ENCODE measurements around the gene C19orf38. TPM values are rescaled to one million over a fixed set of nuclear protein-coding genes. Genes with fewer than 3 reads are reported as not detected.

C19orf38 gene
- polyA plus RNA-seq, 1 of the 3 experiments (the other 2 are of a cell fraction): 0.15 TPM

DNA sequence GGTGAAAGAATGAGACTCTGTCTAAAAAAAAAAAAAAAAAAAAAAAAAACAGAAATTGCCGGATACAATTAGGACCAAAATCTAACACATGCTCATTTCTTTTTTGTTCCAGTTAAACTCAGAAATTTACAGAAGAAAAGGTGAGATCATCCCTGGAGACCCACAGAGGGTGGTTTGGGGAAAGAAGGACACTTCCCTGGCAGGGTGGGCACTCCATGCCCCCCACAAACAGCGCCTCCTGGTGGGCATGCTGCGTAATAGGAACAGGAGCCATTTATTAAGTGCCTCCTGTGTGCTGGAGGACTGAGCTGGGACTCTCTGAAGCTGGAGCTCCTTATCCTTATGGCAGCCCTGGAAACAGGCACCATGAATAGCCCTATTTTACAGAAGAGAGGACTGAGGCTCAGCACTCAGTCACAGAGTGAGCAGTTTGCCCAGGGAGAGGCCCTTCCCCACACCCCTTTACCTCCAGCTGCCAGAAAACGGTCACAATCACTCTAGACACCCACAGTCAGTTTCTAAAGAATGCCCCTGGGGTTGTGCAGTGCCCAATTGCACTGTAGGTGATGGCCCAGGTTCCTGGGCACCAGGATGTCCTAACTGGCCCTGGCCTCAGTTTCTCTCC lies 10.1 kb downstream of the C19orf38 start:
- ChIA-PET POLR2A (no interaction called here), CTCF (interaction anchor here (0.5 to 5.4 kb wide), 19 partner anchors 8 to 187 kb away, joined by 3 to 37 read pairs (median 4); partner anchors contain the start of genes DNM2, QTRT1 and TMED1)
- no peaks in the 10 kb centered on the region for H3K9me3 ChIP-seq
- H3K79me2 ChIP-seq (ENCODE audit: insufficient read depth): no peaks in the 10 kb centered on the region
- no peaks in the 10 kb centered on the region for H3K4me1 ChIP-seq (ENCODE audit: control insufficient read depth in 1 of 2, insufficient read depth in 2 of 2, low read depth in 1 of 2, low read length in 1 of 2)
- H3K4me3 ChIP-seq (ENCODE audit: low read depth in 2 of 2, low read length in 1 of 2): peak overlapping the region in 1 of 2 experiments; percentile 52; a peak in 1 of 4 replicates
- peaks cover 6% of the 10 kb centered on the region for H3F3A ChIP-seq (replicated peaks; ENCODE audit: insufficient read depth)
- TF ChIP-seq, protein P1, sequence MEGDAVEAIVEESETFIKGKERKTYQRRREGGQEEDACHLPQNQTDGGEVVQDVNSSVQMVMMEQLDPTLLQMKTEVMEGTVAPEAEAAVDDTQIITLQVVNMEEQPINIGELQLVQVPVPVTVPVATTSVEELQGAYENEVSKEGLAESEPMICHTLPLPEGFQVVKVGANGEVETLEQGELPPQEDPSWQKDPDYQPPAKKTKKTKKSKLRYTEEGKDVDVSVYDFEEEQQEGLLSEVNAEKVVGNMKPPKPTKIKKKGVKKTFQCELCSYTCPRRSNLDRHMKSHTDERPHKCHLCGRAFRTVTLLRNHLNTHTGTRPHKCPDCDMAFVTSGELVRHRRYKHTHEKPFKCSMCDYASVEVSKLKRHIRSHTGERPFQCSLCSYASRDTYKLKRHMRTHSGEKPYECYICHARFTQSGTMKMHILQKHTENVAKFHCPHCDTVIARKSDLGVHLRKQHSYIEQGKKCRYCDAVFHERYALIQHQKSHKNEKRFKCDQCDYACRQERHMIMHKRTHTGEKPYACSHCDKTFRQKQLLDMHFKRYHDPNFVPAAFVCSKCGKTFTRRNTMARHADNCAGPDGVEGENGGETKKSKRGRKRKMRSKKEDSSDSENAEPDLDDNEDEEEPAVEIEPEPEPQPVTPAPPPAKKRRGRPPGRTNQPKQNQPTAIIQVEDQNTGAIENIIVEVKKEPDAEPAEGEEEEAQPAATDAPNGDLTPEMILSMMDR (IDR thresholded peaks at IDR 0.05): peak; percentile 95
- TF ChIP-seq, protein P2, sequence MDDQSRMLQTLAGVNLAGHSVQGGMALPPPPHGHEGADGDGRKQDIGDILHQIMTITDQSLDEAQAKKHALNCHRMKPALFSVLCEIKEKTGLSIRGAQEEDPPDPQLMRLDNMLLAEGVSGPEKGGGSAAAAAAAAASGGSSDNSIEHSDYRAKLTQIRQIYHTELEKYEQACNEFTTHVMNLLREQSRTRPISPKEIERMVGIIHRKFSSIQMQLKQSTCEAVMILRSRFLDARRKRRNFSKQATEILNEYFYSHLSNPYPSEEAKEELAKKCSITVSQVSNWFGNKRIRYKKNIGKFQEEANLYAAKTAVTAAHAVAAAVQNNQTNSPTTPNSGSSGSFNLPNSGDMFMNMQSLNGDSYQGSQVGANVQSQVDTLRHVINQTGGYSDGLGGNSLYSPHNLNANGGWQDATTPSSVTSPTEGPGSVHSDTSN (IDR thresholded peaks at IDR 0.05): no peak
- TF ChIP-seq YY1 (IDR thresholded peaks at IDR 0.05; ENCODE audit: low read depth) (no peak), SMC3 (IDR thresholded peaks at IDR 0.05; ENCODE audit: low read depth, low read length) (peak; percentile 51), RAD21 (IDR thresholded peaks at IDR 0.05; ENCODE audit: low read length) (peak; percentile 47)
- no peak overlapping the region for H2AFZ ChIP-seq (ENCODE audit: low read depth)
- H3K4me2 ChIP-seq: no peak overlapping the region
- 33% methylated on average over 3 of the region's 4 CpGs for WGBS (ENCODE audit: low lambda C conversion rate)
- no peaks in the 10 kb centered on the region for H4K20me1 ChIP-seq (ENCODE audit: insufficient read depth)
- H3K9ac ChIP-seq: no peak overlapping the region
- H3K36me3 ChIP-seq (replicated peaks in 1 of 2; ENCODE audit: control insufficient read depth in 1 of 2, insufficient read depth in 2 of 2, low read length in 1 of 2): no peaks in the 10 kb centered on the region
- peak; percentile 69 for DNase-seq
- H3K27me3 ChIP-seq (ENCODE audit: insufficient read depth): no peaks in the 10 kb centered on the region
- H3K9me2 ChIP-seq: no peaks in the 10 kb centered on the region
- no peak overlapping the region for H3K27ac ChIP-seq (ENCODE audit: low read depth in 2 of 2, low read length in 1 of 2)

DNA sequence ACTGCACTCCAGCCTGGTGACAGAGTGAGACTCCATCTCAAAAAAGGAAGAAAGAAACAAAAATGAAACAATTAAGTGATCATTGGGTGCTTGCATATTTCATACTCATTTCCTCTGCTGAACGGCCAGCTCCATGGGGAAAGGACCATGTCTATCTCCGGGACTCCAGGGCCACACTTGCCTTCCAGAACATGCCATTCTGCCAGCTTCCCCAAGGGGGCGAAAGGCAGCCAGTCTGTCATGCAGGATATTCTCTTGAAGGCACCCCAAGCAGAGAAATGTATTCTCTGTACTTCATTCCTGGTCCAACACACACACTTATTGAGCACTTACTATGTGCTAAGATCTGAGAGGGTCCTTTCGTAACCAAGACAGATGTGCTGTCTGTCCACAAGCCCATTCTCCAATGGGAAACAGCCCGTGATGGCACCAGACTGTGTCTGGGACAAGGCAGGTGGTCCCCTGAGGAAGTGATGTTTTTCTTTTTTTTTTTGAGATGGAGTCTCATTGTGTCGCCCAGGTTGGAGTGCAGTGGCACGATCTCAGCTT lies 13.0 kb downstream of the C19orf38 start:
- peaks cover 6% of the 10 kb centered on the region for H3F3A ChIP-seq (replicated peaks; ENCODE audit: insufficient read depth)
- DNase-seq: no peak
- ChIA-PET POLR2A (interaction anchor here (1.1 kb wide), 1 partner anchor 26 kb away, joined by 3 read pairs; the partner anchor contains the start of gene TMED1), CTCF (interaction anchor here (0.7 to 8.1 kb wide), 7 partner anchors 9 to 279 kb away, joined by 3 to 146 read pairs (median 4); partner anchors contain the start of genes C19orf38, DNM2 and TMED1)
- no peak overlapping the region for H3K4me2 ChIP-seq
- WGBS (ENCODE audit: low lambda C conversion rate): 53% methylated on average over 7 of the region's 7 CpGs
- no peaks in the 10 kb centered on the region for H3K36me3 ChIP-seq (replicated peaks in 1 of 2; ENCODE audit: control insufficient read depth in 1 of 2, insufficient read depth in 2 of 2, low read length in 1 of 2)
- no peaks in the 10 kb centered on the region for H3K79me2 ChIP-seq (ENCODE audit: insufficient read depth)
- no peak overlapping the region for H3K9ac ChIP-seq
- no peaks in the 10 kb centered on the region for H4K20me1 ChIP-seq (ENCODE audit: insufficient read depth)
- TF ChIP-seq, protein P3, sequence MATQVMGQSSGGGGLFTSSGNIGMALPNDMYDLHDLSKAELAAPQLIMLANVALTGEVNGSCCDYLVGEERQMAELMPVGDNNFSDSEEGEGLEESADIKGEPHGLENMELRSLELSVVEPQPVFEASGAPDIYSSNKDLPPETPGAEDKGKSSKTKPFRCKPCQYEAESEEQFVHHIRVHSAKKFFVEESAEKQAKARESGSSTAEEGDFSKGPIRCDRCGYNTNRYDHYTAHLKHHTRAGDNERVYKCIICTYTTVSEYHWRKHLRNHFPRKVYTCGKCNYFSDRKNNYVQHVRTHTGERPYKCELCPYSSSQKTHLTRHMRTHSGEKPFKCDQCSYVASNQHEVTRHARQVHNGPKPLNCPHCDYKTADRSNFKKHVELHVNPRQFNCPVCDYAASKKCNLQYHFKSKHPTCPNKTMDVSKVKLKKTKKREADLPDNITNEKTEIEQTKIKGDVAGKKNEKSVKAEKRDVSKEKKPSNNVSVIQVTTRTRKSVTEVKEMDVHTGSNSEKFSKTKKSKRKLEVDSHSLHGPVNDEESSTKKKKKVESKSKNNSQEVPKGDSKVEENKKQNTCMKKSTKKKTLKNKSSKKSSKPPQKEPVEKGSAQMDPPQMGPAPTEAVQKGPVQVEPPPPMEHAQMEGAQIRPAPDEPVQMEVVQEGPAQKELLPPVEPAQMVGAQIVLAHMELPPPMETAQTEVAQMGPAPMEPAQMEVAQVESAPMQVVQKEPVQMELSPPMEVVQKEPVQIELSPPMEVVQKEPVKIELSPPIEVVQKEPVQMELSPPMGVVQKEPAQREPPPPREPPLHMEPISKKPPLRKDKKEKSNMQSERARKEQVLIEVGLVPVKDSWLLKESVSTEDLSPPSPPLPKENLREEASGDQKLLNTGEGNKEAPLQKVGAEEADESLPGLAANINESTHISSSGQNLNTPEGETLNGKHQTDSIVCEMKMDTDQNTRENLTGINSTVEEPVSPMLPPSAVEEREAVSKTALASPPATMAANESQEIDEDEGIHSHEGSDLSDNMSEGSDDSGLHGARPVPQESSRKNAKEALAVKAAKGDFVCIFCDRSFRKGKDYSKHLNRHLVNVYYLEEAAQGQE (IDR thresholded peaks at IDR 0.05; ENCODE audit: low read depth, low read length): no peak
- TF ChIP-seq, protein P1 (IDR thresholded peaks at IDR 0.05): peak; percentile 54
- no peaks in the 10 kb centered on the region; a peak in 1 of 4 replicates for H3K4me1 ChIP-seq (ENCODE audit: control insufficient read depth in 1 of 2, insufficient read depth in 2 of 2, low read depth in 1 of 2, low read length in 1 of 2)
- H3K4me3 ChIP-seq (ENCODE audit: low read depth in 2 of 2, low read length in 1 of 2): no peak overlapping the region
- H3K9me2 ChIP-seq: no peaks in the 10 kb centered on the region
- H3K27ac ChIP-seq (ENCODE audit: low read depth in 2 of 2, low read length in 1 of 2): no peak overlapping the region
- H3K27me3 ChIP-seq (ENCODE audit: insufficient read depth): no peaks in the 10 kb centered on the region
- no peaks in the 10 kb centered on the region for H3K9me3 ChIP-seq
- H2AFZ ChIP-seq (ENCODE audit: low read depth): no peak overlapping the region
